K562 (cell line): ENCODE data around the gene BPNT1. TPM values are rescaled to one million over a fixed set of nuclear protein-coding genes. Genes with fewer than 3 reads are reported as not detected.

ENCODE experiments used
- C11orf30 ChIP-seq: fragments of 450-650 bp; IDR thresholded peaks from 2 replicates; pipeline ENCODE4 v1.6.1; 2016; ENCODE audit warnings: low read depth, mild to moderate bottlenecking
- CBFA2T3 ChIP-seq: fragments of 450-650 bp; IDR thresholded peaks from 2 replicates; pipeline ENCODE4 v1.6.1; 2017
- CBFB ChIP-seq: sonication (generic); formaldehyde crosslinking; IDR thresholded peaks from 2 replicates; pipeline ENCODE4 v1.4.0; 2020; ENCODE audit warnings: mild to moderate bottlenecking, missing genetic modification reagents
- HNRNPUL1 ChIP-seq: fragments of 200-400 bp; formaldehyde crosslinking; IDR thresholded peaks from 2 replicates; pipeline ENCODE4 v1.6.1; 2017; ENCODE audit warnings: low read length
- L3MBTL2 ChIP-seq: fragments of 450-650 bp; IDR thresholded peaks from 2 replicates; pipeline ENCODE4 v1.6.1; 2016; ENCODE audit warnings: mild to moderate bottlenecking, moderate library complexity
- MAFG ChIP-seq: fragments of 450-650 bp; conservative IDR thresholded peaks from 2 replicates; pipeline ENCODE4 v1.6.1; 2016; ENCODE audit warnings: missing genetic modification characterization, missing compliant biosample characterization
- MIER1 ChIP-seq: fragments of 450-650 bp; IDR thresholded peaks from 2 replicates; pipeline ENCODE4 v1.6.1; 2016; ENCODE audit warnings: antibody characterized with exemption, mild to moderate bottlenecking, low read depth
- NCOA1 ChIP-seq: fragments of 450-650 bp; IDR thresholded peaks from 2 replicates; pipeline ENCODE4 v1.6.1; 2016; ENCODE audit warnings: low read depth
- NCOA4 ChIP-seq: fragments of 450-650 bp; IDR thresholded peaks from 2 replicates; pipeline ENCODE4 v1.6.1; 2018; ENCODE audit warnings: mild to moderate bottlenecking; ENCODE audit not compliant: partially characterized antibody
- NFATC3 ChIP-seq: fragments of 450-650 bp; IDR thresholded peaks from 2 replicates; pipeline ENCODE4 v1.6.1; 2017; ENCODE audit warnings: mild to moderate bottlenecking
- RAD21 ChIP-seq, 2 experiments: fragments of 250-450 bp in 1 of 2; fragments of 450-650 bp in 1 of 2; sonication (Bioruptor Pico) in 1 of 2; formaldehyde crosslinking in 1 of 2; IDR thresholded peaks in 1 of 2; conservative IDR thresholded peaks in 1 of 2; 2 replicates each; pipeline versions ENCODE4 v1.4.0 to v1.8.0; 2020 to 2022; ENCODE audit warnings: mild to moderate bottlenecking in 2 of 2, moderate library complexity in 1 of 2
- SMAD1 ChIP-seq: fragments of 150-350 bp; IDR thresholded peaks from 2 replicates; pipeline ENCODE4 v1.6.1; 2014; ENCODE audit warnings: low read length, low read depth; ENCODE audit not compliant: partially characterized antibody
- SUPT5H ChIP-seq: fragments of 450-650 bp; IDR thresholded peaks from 2 replicates; pipeline ENCODE4 v1.6.1; 2016
- ZBTB1 ChIP-seq: sonication (generic); formaldehyde crosslinking; IDR thresholded peaks from 2 replicates; pipeline ENCODE4 v1.8.1; 2023; ENCODE audit warnings: missing genetic modification reagents, low read depth, mild to moderate bottlenecking, borderline replicate concordance
- ZBTB33 ChIP-seq: sonication (generic); formaldehyde crosslinking; IDR thresholded peaks from 2 replicates; pipeline ENCODE4 v1.8.1; 2023; ENCODE audit warnings: mild to moderate bottlenecking, missing genetic modification reagents
- ZNF143 ChIP-seq: sonication (generic); formaldehyde crosslinking; IDR thresholded peaks from 2 replicates; pipeline ENCODE4 v1.9.0; 2022; ENCODE audit warnings: mild to moderate bottlenecking, missing genetic modification reagents
- ZNF24 ChIP-seq: fragments of 450-650 bp; IDR thresholded peaks from 2 replicates; pipeline ENCODE4 v1.6.1; 2016
- ZNF324 ChIP-seq: fragments of 250-450 bp; sonication (Bioruptor Pico); IDR thresholded peaks from 2 replicates; pipeline ENCODE4 v1.4.0; 2020; ENCODE audit warnings: mild to moderate bottlenecking
- ZNF41 ChIP-seq: fragments of 250-450 bp; sonication (Bioruptor Pico); conservative IDR thresholded peaks from 2 replicates; pipeline ENCODE4 v1.4.0; 2020; ENCODE audit warnings: mild to moderate bottlenecking
- ZNF507 ChIP-seq: conservative IDR thresholded peaks from 2 replicates; pipeline ENCODE4 v1.6.1; 2017; ENCODE audit warnings: missing genetic modification characterization, missing compliant biosample characterization
- ZNF785 ChIP-seq: fragments of 250-450 bp; sonication (Bioruptor Pico); IDR thresholded peaks from 2 replicates; pipeline ENCODE4 v1.4.0; 2020; ENCODE audit warnings: mild to moderate bottlenecking
- polyA plus RNA-seq, 8 experiments: library from polyadenylated mRNA; depleted of rRNA in 4 of 8; stranded (reverse) in 5 of 8; unstranded in 3 of 8; fragments of >200 nt; fragmentation: Nextera tagmentation in 2 of 8; fragmentation: Illumina TruSeq in 1 of 8; extraction: Ambion mirVana in 2 of 8; extraction: Trizol in 1 of 8; gene quantifications; 2 replicates each; pipeline versions ENCODE4 v1.2.1 to v1.2.3, GENCODE V29; 2011 to 2014; ENCODE audit warnings: inconsistent platforms in 1 of 8, missing spikeins in 1 of 8
- total RNA-seq, 7 experiments: library from RNA; depleted of rRNA in 6 of 7; stranded (reverse); fragments of >200 nt in 6 of 7; fragmentation: Illumina TruSeq in 2 of 7; extraction: Trizol in 2 of 7; gene quantifications; 2 replicates each; pipeline versions ENCODE4 v1.2.1 to v1.2.3, GENCODE V29; 2011 to 2021; ENCODE audit warnings: low replicate concordance in 1 of 7
- TF ChIP-seq, protein P1 (sequence below): fragments of 250-450 bp; sonication (Bioruptor Pico); IDR thresholded peaks from 2 replicates; pipeline ENCODE4 v1.4.0; 2020; ENCODE audit warnings: mild to moderate bottlenecking
- TF ChIP-seq, protein P2 (sequence below), 3 experiments: fragments of 200-800 bp in 1 of 3; sonication (Bioruptor generic) in 1 of 3; sonication (generic) in 1 of 3; formaldehyde crosslinking in 1 of 3; IDR thresholded peaks; 2 replicates each; pipeline versions ENCODE4 v1.6.1 to v1.8.0; 2016 to 2022; ENCODE audit warnings: mild to moderate bottlenecking in 2 of 3, missing compliant biosample characterization in 2 of 3, missing genetic modification characterization in 2 of 3, missing genetic modification reagents in 1 of 3

Gene BPNT1
- total and polyA plus RNA-seq, 9 of the 15 experiments (the other 6 are each of a cell fraction or from before 2014, with no cell fraction given), result 30.2 to 73.8 (median 40.5) TPM

DNA sequence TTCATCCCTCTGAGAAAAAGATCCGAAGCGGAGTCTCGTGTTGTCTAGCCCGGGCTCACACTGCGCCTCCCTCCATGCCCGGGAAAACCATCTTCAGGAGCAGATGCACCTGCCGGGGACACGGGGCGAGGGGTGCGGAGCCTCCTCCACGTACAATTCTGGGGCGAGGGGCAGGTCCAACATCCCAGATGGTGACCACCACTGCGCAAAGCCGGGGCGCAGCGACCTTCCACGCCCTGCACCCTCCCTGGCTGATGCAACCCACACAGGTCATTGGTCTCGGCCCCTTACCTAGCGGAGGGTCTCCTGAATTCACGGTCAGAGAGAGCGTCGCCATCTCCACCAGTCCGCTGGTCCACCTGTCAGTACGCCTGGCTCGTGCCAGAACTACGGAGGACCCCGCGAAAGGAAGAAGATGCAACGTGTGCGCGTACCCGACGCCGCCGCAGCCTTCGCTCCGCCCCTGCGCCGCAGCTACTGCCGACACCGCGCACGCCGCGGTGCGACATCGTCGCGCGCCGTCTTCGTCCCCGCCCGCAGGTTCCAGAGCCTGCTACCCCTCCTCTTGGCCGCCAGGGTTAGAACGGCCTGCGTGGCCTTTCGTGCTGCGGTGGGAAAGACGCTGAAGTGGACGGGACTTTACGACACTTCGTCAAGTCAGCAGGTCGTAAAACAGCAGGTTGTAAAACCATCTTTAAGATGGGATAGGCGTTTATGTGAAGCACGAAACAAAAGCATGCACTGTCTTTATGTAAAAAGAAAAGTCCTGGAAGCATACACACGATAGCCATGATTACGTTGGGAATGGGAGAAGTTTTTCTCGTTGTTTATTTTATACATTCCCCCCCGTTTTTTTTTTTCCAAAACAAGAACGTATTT, 43.3 kb downstream of the BPNT1 start, which contains the start of gene EPRS1 (continued):
- TF ChIP-seq RAD21 (CRISPR knock-in tag; conservative IDR thresholded peaks at IDR 0.05 in 1 of 2, IDR thresholded peaks at IDR 0.05 in 1 of 2) (peak in 1 of 2 experiments; percentile 34; a peak in 2 of 4 replicates), NFATC3 (peak; percentile 63; the same call in 1 of the 2 replicates), NCOA1 (peak; percentile 55; the same call in 1 of the 2 replicates), ZBTB33 (peak; percentile 76), MAFG (tag) (peak; percentile 42; the same call in 1 of the 2 replicates), SMAD1 (peak; percentile 36), ZNF143 (CRISPR knock-in tag) (peak; percentile 55; the same call in 1 of the 2 replicates), MIER1 (0 out of 2 replicates have a peak, but pooled peaks have one; percentile 17), CBFB (CRISPR knock-in tag) (peak; percentile 74; the same call in 1 of the 2 replicates), ZBTB1 (no peak), SUPT5H (peak; percentile 93), NCOA4 (no peak), ZNF324 (CRISPR knock-in tag) (no peak), ZNF24 (peak; percentile 60), L3MBTL2 (peak; percentile 78), HNRNPUL1 (no peak), ZNF785 (CRISPR knock-in tag) (no peak), ZNF41 (CRISPR knock-in tag) (no peak), CBFA2T3 (no peak), C11orf30 (peak; percentile 95), ZNF507 (tag) (no peak)
- TF ChIP-seq, protein P1, sequence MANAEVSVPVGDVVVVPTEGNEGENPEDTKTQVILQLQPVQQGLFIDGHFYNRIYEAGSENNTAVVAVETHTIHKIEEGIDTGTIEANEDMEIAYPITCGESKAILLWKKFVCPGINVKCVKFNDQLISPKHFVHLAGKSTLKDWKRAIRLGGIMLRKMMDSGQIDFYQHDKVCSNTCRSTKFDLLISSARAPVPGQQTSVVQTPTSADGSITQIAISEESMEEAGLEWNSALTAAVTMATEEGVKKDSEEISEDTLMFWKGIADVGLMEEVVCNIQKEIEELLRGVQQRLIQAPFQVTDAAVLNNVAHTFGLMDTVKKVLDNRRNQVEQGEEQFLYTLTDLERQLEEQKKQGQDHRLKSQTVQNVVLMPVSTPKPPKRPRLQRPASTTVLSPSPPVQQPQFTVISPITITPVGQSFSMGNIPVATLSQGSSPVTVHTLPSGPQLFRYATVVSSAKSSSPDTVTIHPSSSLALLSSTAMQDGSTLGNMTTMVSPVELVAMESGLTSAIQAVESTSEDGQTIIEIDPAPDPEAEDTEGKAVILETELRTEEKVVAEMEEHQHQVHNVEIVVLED (CRISPR knock-in tag), result peak; percentile 98
- TF ChIP-seq, protein P2, sequence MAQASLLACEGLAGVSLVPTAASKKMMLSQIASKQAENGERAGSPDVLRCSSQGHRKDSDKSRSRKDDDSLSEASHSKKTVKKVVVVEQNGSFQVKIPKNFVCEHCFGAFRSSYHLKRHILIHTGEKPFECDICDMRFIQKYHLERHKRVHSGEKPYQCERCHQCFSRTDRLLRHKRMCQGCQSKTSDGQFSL (CRISPR knock-in tag; IDR thresholded peaks at IDR 0.05), result 0 out of 2 replicates have a peak, but pooled peaks have one; percentile 64
- TF ChIP-seq, protein P2 (tag; IDR thresholded peaks at IDR 0.05), result no peak
